ENCODE measurements around the gene ERMAP. TPM values are rescaled to one million over a fixed set of nuclear protein-coding genes. Genes with fewer than 3 reads are reported as not detected.
A peak's percentile ranks its signal among the peaks of the same experiment; 100 is the strongest.

Gene ERMAP
- total and polyA plus RNA-seq, 2 experiments from 2014 or later: 1.2 to 2.2 TPM

- TF ChIP-seq CREB1 (CRISPR knock-in tag; IDR thresholded peaks at IDR 0.05; ENCODE audit: low read depth) (no peak), POLR2AphosphoS5 (IDR thresholded peaks at IDR 0.05; ENCODE audit: low read depth) (no peak), ETS1 (IDR thresholded peaks at IDR 0.05) (no peak), JUNB (IDR thresholded peaks at IDR 0.05; ENCODE audit: unreplicated experiment) (no peak), ZNF114 (CRISPR knock-in tag; IDR thresholded peaks at IDR 0.05) (no peak), STAT1 (IDR thresholded peaks at IDR 0.05; ENCODE audit: unreplicated experiment) (no peak), EZH2phosphoT487 (IDR thresholded peaks at IDR 0.05; ENCODE audit: unreplicated experiment) (no peak), REST (IDR thresholded peaks at IDR 0.05; ENCODE audit: unreplicated experiment) (no peak), NANOG (IDR thresholded peaks at IDR 0.05; ENCODE audit: borderline replicate concordance) (no peak), CTCF (conservative IDR thresholded peaks at IDR 0.05; ENCODE audit: low read depth in 2 of 2) (no peak), ZNF331 (CRISPR knock-in tag; IDR thresholded peaks at IDR 0.05; ENCODE audit: low read depth) (no peak), EZH2 (IDR thresholded peaks at IDR 0.05; ENCODE audit: low read depth, unreplicated experiment) (no peak), ZNF462 (CRISPR knock-in tag; IDR thresholded peaks at IDR 0.05) (no peak)
Measured at GRCh38 chr1:42784547-42784945, 32.4 kb upstream of the ERMAP start.

More at GRCh38 chr1:42784547-42784945, 32.4 kb upstream of the ERMAP start:
- peaks cover 6% of the 10 kb centered on the region; the same call in 1 of the 2 replicates for H3K27me3 ChIP-seq (ENCODE audit: insufficient read depth)
- H3K4me1 Mint-ChIP-seq: peaks cover 11% of the 10 kb centered on the region
- H3K27ac Mint-ChIP-seq: no peak overlapping the region
- ATAC-seq: peak; percentile 65
- H3K4me3 Mint-ChIP-seq: no peak overlapping the region
- H3K79me2 ChIP-seq (replicated peaks; ENCODE audit: insufficient read depth): no peaks in the 10 kb centered on the region
- H3K36me3 ChIP-seq (ENCODE audit: insufficient read depth): no peaks in the 10 kb centered on the region; the same call in 1 of the 2 replicates
- peak; percentile 36 for DNase-seq (ENCODE audit: low spot score)
- H3K27ac ChIP-seq (ENCODE audit: low read depth): no peak overlapping the region
- H2AFZ ChIP-seq: peak overlapping the region; percentile 32; the same call in 1 of the 2 replicates
- peaks cover 5% of the 10 kb centered on the region; the same call in 1 of the 2 replicates for H3K4me1 ChIP-seq (ENCODE audit: insufficient read depth)
- no peaks in the 10 kb centered on the region for H3K9me3 Mint-ChIP-seq
- H3K4me3 ChIP-seq: peak overlapping the region; percentile 47
- H3F3A ChIP-seq (replicated peaks; ENCODE audit: low read depth): 0 out of 2 replicates have a peak, but pooled peaks cover 15% of the 10 kb centered on the region
- H3K4me2 ChIP-seq: peak overlapping the region; percentile 67
- 0 out of 2 replicates have a peak, but pooled peaks cover 4% of the 10 kb centered on the region for H4K20me1 ChIP-seq (replicated peaks; ENCODE audit: insufficient read depth)
- peaks cover 16% of the 10 kb centered on the region for H3K36me3 Mint-ChIP-seq (ENCODE audit: low read depth)
- peaks cover 4% of the 10 kb centered on the region for H3K27me3 Mint-ChIP-seq (ENCODE audit: insufficient read depth, low read depth, poor library complexity)
- no peaks in the 10 kb centered on the region for H3K9me2 ChIP-seq (ENCODE audit: insufficient read depth)

All from GM23338 (cell line).